Stomach (tissue), 4 donors: ENCODE data around the gene PTGER1.

Source experiments
- CTCF ChIP-seq, 7 experiments: fragments of 450-650 bp in 4 of 7; fragments of 200-600 bp in 3 of 7; sonication (generic) in 3 of 7; IDR thresholded peaks; one replicate each; pipeline ENCODE4 v1.5.1; 2016 to 2019; ENCODE audit warnings: antibody characterized with exemption in 7 of 7, control low read depth in 2 of 7, mild to moderate bottlenecking in 1 of 7
- EP300 ChIP-seq: sonication (generic); formaldehyde crosslinking; IDR thresholded peaks from one replicate; pipeline ENCODE4 v1.6.1; 2017; ENCODE audit warnings: antibody characterized with exemption
- POLR2A ChIP-seq, 4 donors: fragments of 450-650 bp; IDR thresholded peaks; one replicate each; pipeline ENCODE4 v1.6.1; 2016; ENCODE audit warnings: antibody characterized with exemption in 4 of 4, control low read depth in 2 of 4, mild to moderate bottlenecking in 1 of 4, moderate library complexity in 1 of 4
- POLR2AphosphoS5 ChIP-seq, 3 donors: sonication (generic); formaldehyde crosslinking; IDR thresholded peaks; one replicate each; pipeline ENCODE4 v1.6.1; 2016; ENCODE audit warnings: antibody characterized with exemption in 3 of 3

DNA sequence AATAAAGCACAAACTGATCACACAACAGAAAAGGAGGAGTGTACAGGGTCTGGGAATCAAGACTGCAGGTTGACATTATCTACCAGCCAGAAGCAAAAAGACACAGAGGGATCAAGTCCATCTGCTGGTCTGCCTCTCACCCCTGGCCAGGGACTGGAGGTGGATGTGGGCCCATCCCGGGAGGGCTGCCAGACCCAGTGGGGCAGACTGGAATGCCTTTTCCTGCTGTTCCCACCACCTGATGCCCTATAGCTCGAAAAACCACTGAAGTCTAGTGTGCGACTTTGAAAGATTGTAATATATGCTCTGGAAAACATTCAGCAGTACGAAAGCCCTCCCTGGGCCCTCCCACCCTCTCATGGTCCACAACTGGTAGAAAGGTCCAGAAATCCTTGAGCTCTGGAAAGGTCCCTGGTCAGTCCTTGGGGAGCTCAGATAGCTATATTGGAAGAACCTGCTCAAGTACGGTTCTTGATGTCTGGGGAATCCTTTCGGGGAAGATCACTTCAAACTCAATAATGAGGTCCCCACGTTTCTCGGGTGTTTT, 40.4 kb upstream of the PTGER1 start:
- TF ChIP-seq CTCF (IDR thresholded peaks at IDR 0.05): no peak
- TF ChIP-seq POLR2A (IDR thresholded peaks at IDR 0.05): no peak
- no peak for TF ChIP-seq POLR2AphosphoS5 (IDR thresholded peaks at IDR 0.05)
- TF ChIP-seq EP300: no peak
